SIG-M5 (cell line): ENCODE data around the gene PRSS21.

Experiments used
- DNase-seq: peaks from one replicate; lab custom pipeline; 2025; lab: John Stamatoyannopoulos, UW

The PRSS21 gene

GRCh38 chr16:2825906-2826305 is 8.9 kb downstream of the PRSS21 start:
- DNase-seq: no peak

GRCh38 chr16:2826591-2827373 is 9.7 kb downstream of the PRSS21 start:
- no peak for DNase-seq

DNA sequence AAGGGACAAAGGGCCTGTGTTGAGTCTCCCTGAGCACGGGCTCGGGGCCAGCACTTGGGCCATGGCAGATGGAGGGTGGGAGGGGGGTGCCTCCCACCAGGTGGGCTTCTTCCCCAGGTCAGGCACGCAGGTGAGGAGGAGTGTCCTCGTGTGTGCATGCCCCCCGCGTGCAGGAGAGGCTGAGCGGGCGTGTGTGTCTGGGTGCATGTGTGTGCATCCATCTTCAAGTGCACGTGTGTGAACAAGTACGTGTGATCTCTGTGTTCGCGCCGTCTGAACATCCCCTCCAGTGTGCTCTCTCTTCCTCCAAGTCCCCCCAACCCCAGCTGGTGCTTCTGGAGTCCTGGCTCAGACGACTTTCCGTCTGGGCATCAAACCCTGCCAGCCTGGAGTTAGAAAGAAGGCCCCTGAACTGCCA is 10.3 kb downstream of the PRSS21 start:
- DNase-seq: no peak

- DNase-seq: no peak
These were observed 10.9 kb downstream of the PRSS21 start for GRCh38 chr16:2827831-2828520.

- no peak for DNase-seq
These were observed 11.4 kb downstream of the PRSS21 start for GRCh38 chr16:2828521-2828840.

DNA sequence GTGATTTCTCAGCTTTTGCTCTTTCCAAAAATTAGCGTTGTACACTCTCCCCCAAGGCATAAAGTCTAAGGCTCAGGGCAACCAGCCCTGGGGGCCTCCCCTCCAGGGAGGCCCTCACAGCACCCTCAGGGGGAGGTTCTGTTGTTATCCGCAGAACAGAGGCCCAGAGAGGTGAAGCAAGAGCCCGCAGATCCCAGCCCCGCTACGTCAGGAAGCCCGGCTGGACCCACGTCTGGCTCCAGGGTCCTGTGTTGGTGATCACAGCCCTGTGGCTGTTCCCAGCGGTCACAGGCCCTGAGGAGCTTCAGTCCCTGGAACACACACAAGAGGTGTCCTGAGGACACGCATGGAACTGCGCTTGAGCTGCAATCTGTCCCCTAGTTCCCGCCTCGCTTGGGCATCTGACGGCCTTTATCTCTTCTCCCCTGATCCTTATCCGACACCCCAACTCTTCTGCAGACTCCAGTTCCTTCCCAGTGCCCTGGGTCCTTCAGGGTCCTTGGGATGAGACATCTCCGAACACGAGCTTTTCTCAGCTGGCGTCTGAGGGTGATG is 11.9 kb downstream of the PRSS21 start:
- DNase-seq: no peak

DNA sequence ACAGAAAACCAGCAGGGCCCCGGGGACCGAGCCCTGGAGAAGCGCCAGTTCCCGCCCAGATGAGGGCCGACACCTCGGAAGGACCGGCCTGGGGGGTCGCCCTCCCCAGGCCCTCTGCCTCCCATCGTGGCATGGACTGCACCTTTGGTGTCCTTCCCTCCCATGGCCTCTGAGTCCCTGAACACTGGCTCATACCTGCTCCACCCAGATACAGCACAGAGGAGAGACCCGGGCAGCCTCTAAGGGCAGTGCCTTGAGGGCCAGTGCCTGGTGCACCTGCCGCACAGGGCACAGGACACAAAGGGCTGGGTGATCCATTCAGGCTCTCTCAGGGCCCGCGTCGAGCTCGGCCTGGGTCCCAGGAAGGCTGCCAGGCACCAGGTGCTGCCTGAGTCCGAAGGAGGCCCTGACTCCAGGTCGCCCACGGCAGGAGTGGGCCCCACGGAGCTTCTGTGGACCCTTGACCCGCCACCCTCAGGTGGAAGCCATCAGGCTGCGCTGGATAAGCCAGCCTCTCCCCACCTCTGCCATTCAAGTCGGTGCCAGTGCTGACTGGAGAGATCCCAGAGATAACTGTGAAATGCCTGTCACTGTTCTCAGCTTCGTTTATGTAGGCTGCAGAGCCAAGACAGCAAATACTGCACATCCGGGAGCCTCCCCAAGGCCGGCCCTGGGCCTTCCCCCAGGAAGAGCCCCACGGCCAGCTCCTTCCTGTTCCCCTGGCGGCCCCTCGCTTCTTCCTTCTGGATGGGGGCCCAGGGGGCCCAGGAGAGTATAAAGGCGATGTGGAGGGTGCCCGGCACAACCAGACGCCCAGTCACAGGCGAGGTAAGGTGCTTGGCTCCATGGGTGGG is 12.7 kb downstream of the PRSS21 start, which contains the start of gene ZG16B:
Gene ZG16B (plus strand): TSS at position 803 of the 854 bp plus-strand sequence. CDS start 139 bp downstream, outside the sequence.
- no peak for DNase-seq

DNA sequence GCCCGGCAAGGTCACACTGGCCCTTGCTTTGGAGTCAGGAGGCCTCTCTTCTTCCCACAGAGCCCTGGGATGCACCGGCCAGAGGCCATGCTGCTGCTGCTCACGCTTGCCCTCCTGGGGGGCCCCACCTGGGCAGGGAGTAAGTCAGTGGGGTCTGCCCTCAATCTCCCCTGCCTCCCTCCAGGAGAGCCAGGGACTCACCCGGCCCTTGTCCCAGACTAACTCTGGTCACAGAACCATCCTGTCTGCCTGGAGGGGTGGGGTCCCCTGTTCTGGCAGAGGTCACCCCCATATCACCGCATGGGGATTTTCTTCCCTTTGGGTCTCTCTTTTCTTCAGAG is 13.3 kb downstream of the PRSS21 start:
- no peak for DNase-seq

GRCh38 chr16:2831203-2831602 is 14.2 kb downstream of the PRSS21 start:
- no peak for DNase-seq

DNA sequence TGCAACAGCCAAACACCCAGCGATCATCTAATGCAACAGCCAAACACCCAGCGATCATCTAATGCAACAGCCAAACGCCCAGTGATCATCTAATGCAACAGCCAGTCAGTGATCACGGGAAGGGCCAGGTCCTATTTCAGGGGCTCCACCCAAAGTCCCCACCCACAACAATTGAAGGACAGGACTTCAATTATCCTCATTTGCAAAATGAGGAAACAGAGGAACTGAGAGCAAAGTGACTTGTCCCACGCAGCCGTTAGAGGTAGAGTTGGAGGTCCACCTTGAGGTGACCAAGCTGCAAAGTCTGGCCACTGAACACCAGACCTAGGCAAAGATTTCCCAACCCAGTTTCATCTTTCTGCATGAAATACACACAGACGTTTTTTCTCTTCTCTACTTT is 16.7 kb downstream of the PRSS21 start:
- DNase-seq: no peak

- DNase-seq: no peak
These were observed 17.9 kb downstream of the PRSS21 start for GRCh38 chr16:2834968-2835367.

DNA sequence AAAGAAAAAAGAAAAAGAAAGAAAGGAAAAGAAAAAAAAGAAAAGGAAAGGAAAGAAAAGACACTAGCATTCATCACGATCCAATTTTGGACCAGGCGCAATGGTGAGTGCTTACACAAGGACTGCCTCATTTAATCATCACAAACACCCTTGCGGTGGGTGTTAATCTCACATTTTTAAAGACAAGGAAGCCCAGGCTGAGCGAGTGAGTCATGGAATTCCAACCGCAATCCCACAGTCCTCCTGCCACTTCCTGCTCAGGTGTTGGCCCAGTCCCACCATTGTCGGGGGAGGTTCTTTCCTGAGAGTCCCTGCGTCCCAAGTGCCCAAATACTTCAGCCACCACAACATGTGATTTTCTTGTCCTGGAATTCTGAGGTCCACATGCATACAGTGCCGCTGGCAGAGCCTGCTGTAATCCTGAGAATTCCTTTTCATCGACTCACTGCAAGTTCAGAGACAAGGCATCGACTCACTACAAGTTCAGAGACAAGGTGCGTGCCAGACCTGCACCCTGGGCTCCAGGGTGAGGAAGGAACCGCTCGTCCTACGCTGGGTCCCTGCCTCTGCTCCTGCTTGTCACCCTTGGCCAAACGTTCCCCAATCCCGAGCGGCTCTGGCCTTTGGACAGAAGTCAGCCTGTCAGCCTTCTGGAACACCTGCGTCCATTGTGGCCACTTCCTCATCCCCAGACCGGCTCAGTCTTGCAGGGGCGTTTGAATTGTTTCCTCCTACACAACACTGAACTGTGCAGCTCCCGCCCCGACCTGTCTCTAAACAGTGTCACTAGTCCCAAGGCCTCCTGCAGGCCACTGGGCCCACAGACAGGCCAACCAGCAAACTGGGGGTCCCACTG is 18.8 kb downstream of the PRSS21 start:
- no peak for DNase-seq

GRCh38 chr16:2836646-2837508 is 19.8 kb downstream of the PRSS21 start:
- DNase-seq: no peak

- DNase-seq: no peak
These were observed 21.9 kb downstream of the PRSS21 start for GRCh38 chr16:2838928-2839327.

DNA sequence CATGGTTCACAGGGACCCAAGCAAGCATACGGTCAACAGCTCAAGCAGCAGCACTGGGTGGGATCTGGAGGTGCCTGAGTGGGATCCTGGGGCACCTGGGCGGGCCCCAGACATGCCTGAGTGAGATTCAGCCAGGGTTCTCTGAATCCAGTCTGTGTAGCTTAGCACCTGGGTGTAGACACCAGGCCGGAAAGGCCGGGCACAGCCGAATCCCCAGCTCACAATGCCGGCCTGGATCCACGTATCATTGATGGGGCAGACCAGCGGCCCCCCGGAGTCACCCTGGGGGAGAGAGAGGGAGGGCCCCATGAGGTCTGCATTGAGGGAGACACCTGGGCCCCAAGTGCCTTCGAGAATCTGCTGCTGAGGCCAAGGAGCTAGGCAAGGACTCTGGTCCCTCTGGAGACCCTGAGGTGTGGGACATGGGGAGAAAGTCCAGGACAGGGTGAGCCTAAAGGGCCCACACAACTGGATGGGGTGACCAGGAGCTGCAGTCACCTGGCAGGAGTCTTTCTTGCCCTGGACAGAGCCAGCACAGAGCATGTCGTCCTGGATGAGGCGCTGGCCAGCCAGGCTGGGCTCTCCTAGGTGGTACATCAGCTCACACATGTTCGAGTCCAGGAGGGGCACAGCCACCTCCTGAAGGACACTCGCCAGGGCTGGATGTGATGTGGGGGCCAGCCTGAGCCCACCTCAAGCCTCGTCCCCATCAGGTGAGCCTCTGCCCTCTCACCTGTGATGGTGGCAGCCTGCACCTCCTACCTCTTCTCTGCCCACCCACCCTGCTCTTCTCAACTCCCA is 22.8 kb downstream of the PRSS21 start:
- no peak for DNase-seq

- no peak for DNase-seq
These were observed 23.9 kb downstream of the PRSS21 start for GRCh38 chr16:2840914-2841313.

DNA sequence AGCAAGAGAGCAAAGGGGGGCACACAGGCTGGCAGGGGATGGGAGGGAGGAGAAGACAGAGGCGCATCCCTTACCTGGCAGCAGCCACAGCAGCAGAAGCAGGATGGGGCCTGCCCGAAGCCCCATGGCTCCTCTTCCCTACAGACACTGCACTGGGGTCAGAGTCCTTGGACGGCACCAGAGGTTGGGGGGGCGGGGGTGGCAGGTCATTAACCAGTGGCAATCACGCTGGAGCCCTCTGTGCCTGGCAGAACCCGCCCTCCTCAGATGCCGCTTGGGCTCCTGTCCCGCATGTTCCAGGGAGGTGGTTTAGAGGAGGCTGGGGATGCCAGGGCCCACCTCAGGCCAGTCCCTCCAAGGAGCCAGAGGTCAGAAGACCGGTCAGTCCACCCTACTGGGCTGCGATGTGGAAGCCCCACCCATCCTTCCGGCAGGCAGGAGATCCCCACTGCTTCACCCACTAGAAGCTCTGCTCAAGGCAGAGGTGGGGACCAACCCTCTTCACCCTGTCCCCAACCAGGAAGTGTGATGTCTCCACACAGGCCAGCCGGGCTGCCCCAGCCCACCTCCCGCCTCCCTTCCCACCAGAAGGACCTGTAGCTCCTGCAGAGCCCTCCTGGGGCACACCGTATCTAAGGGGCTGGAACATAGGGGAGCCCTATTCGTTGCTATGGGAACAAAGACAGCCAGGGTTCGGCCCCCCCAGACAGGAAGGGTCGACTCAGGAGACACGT is 24.7 kb downstream of the PRSS21 start:
- DNase-seq: no peak

GRCh38 chr16:2842340-2843000 is 25.4 kb downstream of the PRSS21 start:
- DNase-seq: no peak
